PC-9 (cell line): ENCODE measurements around the gene RIMKLB.

Source experiments
- EZH2 ChIP-seq: fragments of 200-600 bp; sonication (generic); IDR thresholded peaks from 2 replicates; pipeline ENCODE4 v1.8.0; 2017; ENCODE audit warnings: antibody characterized with exemption, low read depth
- TF ChIP-seq, protein P1 (sequence below): fragments of 200-600 bp; sonication (generic); conservative IDR thresholded peaks from 2 replicates; pipeline ENCODE4 v1.6.1; 2017; ENCODE audit warnings: mixed run types, antibody characterized with exemption, mild to moderate bottlenecking, moderate library complexity

DNA sequence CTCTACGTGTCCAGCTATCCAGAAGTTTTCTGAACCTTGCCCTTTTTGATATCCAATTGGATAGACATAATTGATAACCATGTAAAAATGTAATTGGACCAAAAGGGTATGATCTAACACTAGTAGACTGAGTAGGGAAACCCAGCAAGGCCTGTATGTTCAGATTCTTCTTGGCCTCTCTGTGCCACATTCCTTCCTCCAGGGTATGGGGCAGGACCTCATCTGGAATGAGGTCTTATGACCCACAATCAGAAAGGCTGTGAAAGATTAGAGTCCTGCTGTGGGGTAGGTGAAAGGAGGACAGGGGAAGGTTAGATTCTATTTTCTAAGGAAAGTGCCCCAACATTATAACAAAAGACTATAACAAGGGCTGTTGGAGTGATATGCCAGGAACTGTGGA lies 73.3 kb downstream of the RIMKLB start:
- TF ChIP-seq, protein P1, sequence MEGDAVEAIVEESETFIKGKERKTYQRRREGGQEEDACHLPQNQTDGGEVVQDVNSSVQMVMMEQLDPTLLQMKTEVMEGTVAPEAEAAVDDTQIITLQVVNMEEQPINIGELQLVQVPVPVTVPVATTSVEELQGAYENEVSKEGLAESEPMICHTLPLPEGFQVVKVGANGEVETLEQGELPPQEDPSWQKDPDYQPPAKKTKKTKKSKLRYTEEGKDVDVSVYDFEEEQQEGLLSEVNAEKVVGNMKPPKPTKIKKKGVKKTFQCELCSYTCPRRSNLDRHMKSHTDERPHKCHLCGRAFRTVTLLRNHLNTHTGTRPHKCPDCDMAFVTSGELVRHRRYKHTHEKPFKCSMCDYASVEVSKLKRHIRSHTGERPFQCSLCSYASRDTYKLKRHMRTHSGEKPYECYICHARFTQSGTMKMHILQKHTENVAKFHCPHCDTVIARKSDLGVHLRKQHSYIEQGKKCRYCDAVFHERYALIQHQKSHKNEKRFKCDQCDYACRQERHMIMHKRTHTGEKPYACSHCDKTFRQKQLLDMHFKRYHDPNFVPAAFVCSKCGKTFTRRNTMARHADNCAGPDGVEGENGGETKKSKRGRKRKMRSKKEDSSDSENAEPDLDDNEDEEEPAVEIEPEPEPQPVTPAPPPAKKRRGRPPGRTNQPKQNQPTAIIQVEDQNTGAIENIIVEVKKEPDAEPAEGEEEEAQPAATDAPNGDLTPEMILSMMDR: no peak
- TF ChIP-seq EZH2: no peak
